MM.1S (cell line): ENCODE measurements around the gene MAP3K15.

Experiments
- DNase-seq: peaks from one replicate; pipeline ENCODE4 v3.0.0-alpha.2; 2015
- H2AFZ ChIP-seq: fragments of 300-600 bp; sonication (generic); 2 replicates; pipeline ENCODE4 v1.6.0; 2016; ENCODE audit warnings: antibody characterized with exemption, low read length
- H3F3A ChIP-seq: fragments of 300-600 bp; sonication (generic); 2 replicates; pipeline ENCODE4 v1.6.1; 2016; ENCODE audit warnings: mild to moderate bottlenecking, antibody characterized with exemption, low read length, moderate library complexity, mixed read lengths; ENCODE audit not compliant: insufficient read depth
- H3K27ac ChIP-seq: fragments of 300-600 bp; sonication (generic); 2 replicates; pipeline ENCODE4 v1.5.1; 2016; ENCODE audit warnings: mild to moderate bottlenecking, low read length
- H3K27me3 ChIP-seq: fragments of 300-600 bp; sonication (generic); replicated peaks from 2 replicates; pipeline ENCODE4 v1.6.0; 2016; ENCODE audit warnings: low read length; ENCODE audit not compliant: insufficient read depth
- H3K36me3 ChIP-seq: fragments of 300-600 bp; sonication (generic); replicated peaks from 2 replicates; pipeline ENCODE4 v1.6.1; 2016; ENCODE audit warnings: mild to moderate bottlenecking, low read length, mixed read lengths; ENCODE audit not compliant: insufficient read depth
- H3K4me1 ChIP-seq: fragments of 300-600 bp; sonication (generic); 2 replicates; pipeline ENCODE4 v1.6.1; 2016; ENCODE audit warnings: low read length, mixed read lengths
- H3K4me2 ChIP-seq: fragments of 300-600 bp; sonication (generic); 2 replicates; pipeline ENCODE4 v1.6.0; 2016; ENCODE audit warnings: low read depth, low read length
- H3K4me3 ChIP-seq: fragments of 300-600 bp; sonication (generic); 2 replicates; pipeline ENCODE4 v1.5.1; 2016; ENCODE audit warnings: low read length, mixed read lengths
- H3K79me2 ChIP-seq: fragments of 300-600 bp; sonication (generic); 2 replicates; pipeline ENCODE4 v1.6.1; 2016; ENCODE audit warnings: mixed run types, low read length, mixed read lengths
- H3K9ac ChIP-seq: fragments of 300-600 bp; sonication (generic); 2 replicates; pipeline ENCODE4 v1.6.1; 2016; ENCODE audit warnings: low read length, mixed read lengths
- H3K9me2 ChIP-seq: fragments of 300-600 bp; sonication (generic); replicated peaks from 2 replicates; pipeline ENCODE4 v1.6.1; 2016; ENCODE audit warnings: mild to moderate bottlenecking, low read length, mixed read lengths; ENCODE audit not compliant: insufficient read depth
- H3K9me3 ChIP-seq: fragments of 300-600 bp; sonication (generic); replicated peaks from 2 replicates; pipeline ENCODE4 v1.6.1; 2016; ENCODE audit warnings: mild to moderate bottlenecking, low read length, mixed read lengths; ENCODE audit not compliant: insufficient read depth
- H4K20me1 ChIP-seq: fragments of 300-600 bp; sonication (generic); 2 replicates; pipeline ENCODE4 v1.6.1; 2016; ENCODE audit warnings: mild to moderate bottlenecking, low read length, moderate library complexity, mixed read lengths; ENCODE audit not compliant: insufficient read depth
- EZH2 ChIP-seq: fragments of 300-600 bp; sonication (generic); optimal IDR thresholded peaks from 2 replicates; pipeline ENCODE3; 2017; ENCODE audit warnings: low read depth, mild to moderate bottlenecking, antibody characterized with exemption, low read length, mixed read lengths
- EZH2phosphoT487 ChIP-seq: fragments of 300-600 bp; sonication (generic); IDR thresholded peaks from 2 replicates; pipeline ENCODE4 v1.6.1; 2018; ENCODE audit warnings: antibody characterized with exemption, low read length
- TF ChIP-seq, protein P1 (sequence below): fragments of 300-600 bp; sonication (generic); IDR thresholded peaks from 2 replicates; pipeline ENCODE4 v1.5.1; 2016; ENCODE audit warnings: antibody characterized with exemption, low read length, mixed read lengths

MAP3K15 gene

DNA sequence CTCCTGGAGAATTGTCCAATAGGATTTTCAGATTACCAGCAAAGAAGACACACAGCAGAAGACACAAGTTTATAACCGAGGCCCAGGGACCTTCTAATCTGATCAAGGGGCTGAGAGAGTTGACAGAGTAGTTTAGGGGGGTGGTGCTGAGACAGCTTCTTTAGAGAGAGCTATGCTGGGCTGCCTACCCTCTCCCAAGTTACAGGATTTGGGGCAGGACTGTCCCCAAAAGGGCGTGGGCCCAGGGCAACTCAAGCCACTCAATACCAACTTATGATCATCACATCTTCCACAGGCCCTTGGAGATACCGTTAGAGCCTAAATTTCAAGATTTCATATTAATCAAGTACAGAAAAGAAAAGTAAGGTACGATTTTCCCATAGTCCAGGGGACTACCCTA, 128.6 kb downstream of the MAP3K15 start:
- Histone ChIP-seq H3K27ac (no peak overlapping the region), H3K4me1 (no peaks in the 10 kb centered on the region), H4K20me1 (no peaks in the 10 kb centered on the region), H2AFZ (no peak overlapping the region), H3K36me3 (no peaks in the 10 kb centered on the region), H3K27me3 (no peaks in the 10 kb centered on the region), H3K9me2 (no peaks in the 10 kb centered on the region), H3K4me2 (no peak overlapping the region), H3K9ac (no peak overlapping the region), H3K79me2 (no peaks in the 10 kb centered on the region), H3F3A (no peaks in the 10 kb centered on the region), H3K9me3 (no peaks in the 10 kb centered on the region), H3K4me3 (no peak overlapping the region)
- no peak for DNase-seq
- TF ChIP-seq, protein P1, sequence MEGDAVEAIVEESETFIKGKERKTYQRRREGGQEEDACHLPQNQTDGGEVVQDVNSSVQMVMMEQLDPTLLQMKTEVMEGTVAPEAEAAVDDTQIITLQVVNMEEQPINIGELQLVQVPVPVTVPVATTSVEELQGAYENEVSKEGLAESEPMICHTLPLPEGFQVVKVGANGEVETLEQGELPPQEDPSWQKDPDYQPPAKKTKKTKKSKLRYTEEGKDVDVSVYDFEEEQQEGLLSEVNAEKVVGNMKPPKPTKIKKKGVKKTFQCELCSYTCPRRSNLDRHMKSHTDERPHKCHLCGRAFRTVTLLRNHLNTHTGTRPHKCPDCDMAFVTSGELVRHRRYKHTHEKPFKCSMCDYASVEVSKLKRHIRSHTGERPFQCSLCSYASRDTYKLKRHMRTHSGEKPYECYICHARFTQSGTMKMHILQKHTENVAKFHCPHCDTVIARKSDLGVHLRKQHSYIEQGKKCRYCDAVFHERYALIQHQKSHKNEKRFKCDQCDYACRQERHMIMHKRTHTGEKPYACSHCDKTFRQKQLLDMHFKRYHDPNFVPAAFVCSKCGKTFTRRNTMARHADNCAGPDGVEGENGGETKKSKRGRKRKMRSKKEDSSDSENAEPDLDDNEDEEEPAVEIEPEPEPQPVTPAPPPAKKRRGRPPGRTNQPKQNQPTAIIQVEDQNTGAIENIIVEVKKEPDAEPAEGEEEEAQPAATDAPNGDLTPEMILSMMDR, result no peak
- TF ChIP-seq EZH2phosphoT487 (no peak), EZH2 (no peak)

- H3K9ac ChIP-seq, result no peak overlapping the region
- no peak overlapping the region for H3K27ac ChIP-seq
- H3K27me3 ChIP-seq, result no peaks in the 10 kb centered on the region
- TF ChIP-seq EZH2, result no peak
- no peak for TF ChIP-seq EZH2phosphoT487
- TF ChIP-seq, protein P1, result peak; percentile 62
- H3K4me3 ChIP-seq, result no peak overlapping the region
- no peaks in the 10 kb centered on the region for H3K79me2 ChIP-seq
- no peaks in the 10 kb centered on the region for H3K9me2 ChIP-seq
- peak; percentile 55 for DNase-seq
- H3F3A ChIP-seq, result no peaks in the 10 kb centered on the region
- no peaks in the 10 kb centered on the region for H4K20me1 ChIP-seq
- H2AFZ ChIP-seq, result no peak overlapping the region
- no peaks in the 10 kb centered on the region for H3K36me3 ChIP-seq
- H3K4me2 ChIP-seq, result no peak overlapping the region
- no peaks in the 10 kb centered on the region for H3K4me1 ChIP-seq
- no peaks in the 10 kb centered on the region for H3K9me3 ChIP-seq
Measured at GRCh38 chrX:19382555-19383145, 132.7 kb downstream of the MAP3K15 start.

DNA sequence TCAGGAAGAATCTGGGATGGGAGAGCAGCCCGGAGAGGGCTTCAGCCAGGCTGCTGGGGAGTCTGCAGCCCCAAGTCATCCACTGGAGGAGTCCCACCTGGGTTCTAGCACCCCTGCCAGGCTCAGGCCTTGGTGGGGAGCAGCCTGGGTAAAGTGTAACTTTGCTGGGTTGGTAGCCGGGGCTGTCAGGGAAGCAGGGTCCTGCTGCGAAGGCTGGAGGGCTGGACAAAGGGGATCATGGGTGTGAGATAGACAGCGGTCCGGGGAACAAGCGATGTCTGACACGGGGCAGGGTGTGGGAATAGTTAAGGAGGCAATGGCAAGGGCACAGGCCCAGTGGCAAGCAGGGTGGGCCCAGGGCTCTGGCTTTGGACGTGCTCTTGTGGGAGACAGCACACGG, 134.0 kb downstream of the MAP3K15 start:
- H3K4me1 ChIP-seq, result no peaks in the 10 kb centered on the region
- no peak overlapping the region for H3K4me2 ChIP-seq
- no peaks in the 10 kb centered on the region for H3F3A ChIP-seq
- no peaks in the 10 kb centered on the region for H3K9me2 ChIP-seq
- no peak overlapping the region for H2AFZ ChIP-seq
- H4K20me1 ChIP-seq, result no peaks in the 10 kb centered on the region
- H3K4me3 ChIP-seq, result no peak overlapping the region
- TF ChIP-seq EZH2phosphoT487 (no peak), EZH2 (no peak)
- TF ChIP-seq, protein P1, result no peak
- no peaks in the 10 kb centered on the region for H3K27me3 ChIP-seq
- H3K36me3 ChIP-seq, result no peaks in the 10 kb centered on the region
- no peaks in the 10 kb centered on the region for H3K9me3 ChIP-seq
- no peak for DNase-seq
- H3K9ac ChIP-seq, result no peak overlapping the region
- no peaks in the 10 kb centered on the region for H3K79me2 ChIP-seq
- H3K27ac ChIP-seq, result no peak overlapping the region
